PC-3 (cell line): ENCODE measurements around the gene LRRC3. TPM values are rescaled to one million over a fixed set of nuclear protein-coding genes. Genes with fewer than 3 reads are reported as not detected.

Experiments used
- ATAC-seq: fragments of 200-7000 bp; cut with Tn5 transposase; 2 replicates; pipeline ENCODE4 v1.9.1; 2020; ENCODE audit warnings: mild to moderate bottlenecking, moderate library complexity
- BruUV-seq: library from RNA; stranded (reverse); fragments of 400-500 nt; replicated peaks from 2 replicates; lab custom pipeline; 2021; lab: Mats Ljungman, UMichigan
- CTCF ChIA-PET: fragments of 300-600 bp; sonication (Branson Sonifier 250); formaldehyde crosslinking; loops from one replicate; lab custom pipeline; 2022; ENCODE audit warnings: antibody characterized with exemption; lab: Charles Lee
- POLR2A ChIA-PET: fragments of 300-600 bp; sonication (Branson Sonifier 250); formaldehyde crosslinking; loops from one replicate; lab custom pipeline; 2022; ENCODE audit warnings: antibody characterized with exemption; ENCODE audit not compliant: unreplicated experiment; lab: Charles Lee
- DNase-seq: peaks from one replicate; pipeline ENCODE4 v3.0.0-alpha.2; 2015
- H2AFZ ChIP-seq: fragments of 300-600 bp; sonication (generic); 2 replicates; pipeline ENCODE4 v1.6.0; 2016; ENCODE audit warnings: antibody characterized with exemption, low read length
- H3F3A ChIP-seq: fragments of 300-600 bp; sonication (generic); one replicate; pipeline ENCODE4 v1.6.0; 2017; ENCODE audit warnings: antibody characterized with exemption, low read length, control low read depth, mild to moderate bottlenecking; ENCODE audit not compliant: unreplicated experiment
- H3K27ac ChIP-seq: fragments of 300-600 bp; sonication (generic); 2 replicates; pipeline ENCODE4 v1.5.1; 2016; ENCODE audit warnings: mild to moderate bottlenecking, low read length
- H3K27me3 ChIP-seq: fragments of 300-600 bp; sonication (generic); 2 replicates; pipeline ENCODE4 v1.6.1; 2016; ENCODE audit warnings: low read length, mixed read lengths
- H3K36me3 ChIP-seq: fragments of 300-600 bp; sonication (generic); 2 replicates; pipeline ENCODE4 v1.6.1; 2016; ENCODE audit warnings: low read depth, mixed run types, low read length, mixed read lengths
- H3K4me1 ChIP-seq: fragments of 300-600 bp; sonication (generic); 2 replicates; pipeline ENCODE4 v1.5.1; 2016; ENCODE audit warnings: low read length; ENCODE audit not compliant: insufficient read depth
- H3K4me2 ChIP-seq: fragments of 300-600 bp; sonication (generic); 2 replicates; pipeline ENCODE4 v1.6.0; 2016; ENCODE audit warnings: low read length
- H3K4me3 ChIP-seq: fragments of 300-600 bp; sonication (generic); 2 replicates; pipeline ENCODE4 v1.5.1; 2016; ENCODE audit warnings: mild to moderate bottlenecking, low read length, mixed read lengths
- H3K79me2 ChIP-seq: fragments of 300-600 bp; sonication (generic); 2 replicates; pipeline ENCODE4 v1.6.1; 2017; ENCODE audit warnings: low read length, mixed read lengths
- H3K9ac ChIP-seq: fragments of 300-600 bp; sonication (generic); 2 replicates; pipeline ENCODE4 v1.6.0; 2016; ENCODE audit warnings: mild to moderate bottlenecking, low read length
- H3K9me2 ChIP-seq: fragments of 300-600 bp; sonication (generic); replicated peaks from 2 replicates; pipeline ENCODE4 v1.6.1; 2016; ENCODE audit warnings: mixed run types, low read length, mixed read lengths
- H3K9me3 ChIP-seq: fragments of 300-600 bp; sonication (generic); 2 replicates; pipeline ENCODE4 v1.6.1; 2016; ENCODE audit warnings: low read length, mixed read lengths
- H4K20me1 ChIP-seq: fragments of 300-600 bp; sonication (generic); 2 replicates; pipeline ENCODE4 v1.6.1; 2016; ENCODE audit warnings: low read length, mixed read lengths
- EZH2 ChIP-seq: fragments of 300-600 bp; sonication (generic); IDR thresholded peaks from one replicate; pipeline ENCODE4 v1.6.1; 2017; ENCODE audit warnings: antibody characterized with exemption, mild to moderate bottlenecking, low read length; ENCODE audit not compliant: unreplicated experiment
- EZH2phosphoT487 ChIP-seq: fragments of 300-600 bp; sonication (generic); IDR thresholded peaks from 2 replicates; pipeline ENCODE4 v1.6.1; 2018; ENCODE audit warnings: mild to moderate bottlenecking, antibody characterized with exemption, low read length, borderline replicate concordance
- intact Hi-C: fragments of 100-400 bp; cut with micrococcal nuclease; formaldehyde crosslinking; loops from 2 replicates; pipeline ENCODE4 v1.9.0; 2023
- total RNA-seq: library from RNA; depleted of rRNA; stranded (reverse); fragments of >200 nt; gene quantifications from 2 replicates; pipeline ENCODE4 v1.2.3, GENCODE V29; 2014
- TF ChIP-seq, protein P1 (sequence below): fragments of 300-600 bp; sonication (generic); conservative IDR thresholded peaks from 2 replicates; pipeline ENCODE4 v1.5.1; 2017; ENCODE audit warnings: antibody characterized with exemption, low read depth, mild to moderate bottlenecking, low read length

Gene LRRC3
- total RNA-seq, 1 experiment from 2014 or later: 3.1 TPM

DNA sequence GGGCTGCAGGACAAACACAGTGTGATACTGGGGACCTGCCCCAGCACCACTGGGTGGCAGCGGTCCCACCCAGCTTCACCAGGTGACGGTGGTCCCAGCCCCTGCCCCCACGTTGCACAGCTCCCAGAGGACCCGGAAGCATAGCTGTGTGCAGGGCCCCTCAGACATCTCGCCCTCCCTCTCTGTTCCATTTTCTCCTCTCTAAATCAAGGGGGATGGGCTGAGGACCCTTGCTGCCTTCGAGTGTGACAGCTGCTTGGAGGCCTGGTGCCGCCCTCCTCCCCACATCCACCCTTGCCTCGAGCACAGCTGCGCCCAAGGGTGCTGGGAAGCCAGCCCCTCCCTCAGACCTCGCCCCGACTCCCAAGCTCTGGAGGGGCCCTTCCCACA, 16.1 kb upstream of the LRRC3 start:
- Histone ChIP-seq H3K27me3 (no peaks in the 10 kb centered on the region), H3K9me3 (no peaks in the 10 kb centered on the region), H3K9ac (no peak overlapping the region), H2AFZ (no peak overlapping the region), H3K27ac (no peak overlapping the region), H3K4me2 (no peak overlapping the region), H3K9me2 (no peaks in the 10 kb centered on the region), H3K4me3 (no peak overlapping the region), H3F3A (no peaks in the 10 kb centered on the region), H3K4me1 (no peaks in the 10 kb centered on the region), H3K36me3 (no peaks in the 10 kb centered on the region), H4K20me1 (no peaks in the 10 kb centered on the region), H3K79me2 (no peaks in the 10 kb centered on the region)
- intact Hi-C loops: no loop called here
- ATAC-seq (no peak), DNase-seq (no peak)
- TF ChIP-seq EZH2phosphoT487 (no peak), EZH2 (no peak)
- TF ChIP-seq, protein P1, sequence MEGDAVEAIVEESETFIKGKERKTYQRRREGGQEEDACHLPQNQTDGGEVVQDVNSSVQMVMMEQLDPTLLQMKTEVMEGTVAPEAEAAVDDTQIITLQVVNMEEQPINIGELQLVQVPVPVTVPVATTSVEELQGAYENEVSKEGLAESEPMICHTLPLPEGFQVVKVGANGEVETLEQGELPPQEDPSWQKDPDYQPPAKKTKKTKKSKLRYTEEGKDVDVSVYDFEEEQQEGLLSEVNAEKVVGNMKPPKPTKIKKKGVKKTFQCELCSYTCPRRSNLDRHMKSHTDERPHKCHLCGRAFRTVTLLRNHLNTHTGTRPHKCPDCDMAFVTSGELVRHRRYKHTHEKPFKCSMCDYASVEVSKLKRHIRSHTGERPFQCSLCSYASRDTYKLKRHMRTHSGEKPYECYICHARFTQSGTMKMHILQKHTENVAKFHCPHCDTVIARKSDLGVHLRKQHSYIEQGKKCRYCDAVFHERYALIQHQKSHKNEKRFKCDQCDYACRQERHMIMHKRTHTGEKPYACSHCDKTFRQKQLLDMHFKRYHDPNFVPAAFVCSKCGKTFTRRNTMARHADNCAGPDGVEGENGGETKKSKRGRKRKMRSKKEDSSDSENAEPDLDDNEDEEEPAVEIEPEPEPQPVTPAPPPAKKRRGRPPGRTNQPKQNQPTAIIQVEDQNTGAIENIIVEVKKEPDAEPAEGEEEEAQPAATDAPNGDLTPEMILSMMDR: no peak
- ChIA-PET POLR2A (no interaction called here), CTCF (no interaction called here)
- BruUV-seq: no TSS peak

DNA sequence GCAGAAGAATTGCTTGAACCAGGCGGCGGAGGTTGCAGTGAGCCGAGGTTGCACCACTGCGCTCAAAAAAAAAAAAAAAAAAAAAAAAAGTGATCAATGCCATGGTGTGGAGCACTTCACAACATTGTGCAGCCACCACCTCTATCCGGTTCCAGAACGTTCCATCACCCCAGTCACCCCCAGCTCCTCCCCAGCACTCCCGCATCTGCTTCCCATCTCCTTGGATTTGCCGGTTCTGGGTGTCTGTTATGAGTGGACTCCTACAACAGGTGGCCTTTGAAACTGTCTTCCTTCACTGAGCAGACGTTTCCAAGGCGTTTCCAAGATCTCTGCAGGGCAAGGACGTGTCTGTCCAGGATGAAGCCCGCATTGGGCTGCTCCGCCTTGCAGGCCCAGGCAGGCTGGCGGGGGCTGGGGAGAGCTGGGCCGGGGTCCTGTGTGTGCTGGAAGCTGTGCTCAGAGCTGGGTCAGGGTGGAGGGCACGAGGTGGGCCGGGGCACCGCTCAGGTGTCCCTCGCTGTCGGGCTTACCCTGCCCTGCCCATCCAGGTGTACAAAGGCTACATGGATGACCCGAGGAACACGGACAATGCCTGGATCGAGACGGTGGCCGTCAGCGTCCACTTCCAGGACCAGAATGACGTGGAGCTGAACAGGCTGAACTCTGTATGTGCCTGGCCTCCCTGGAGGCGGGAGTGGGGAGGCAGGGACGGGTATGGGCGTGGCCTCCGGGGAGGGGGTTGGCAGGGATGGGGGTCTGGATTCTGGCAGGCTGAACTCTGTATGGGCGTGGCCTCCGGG, 14.9 kb upstream of the LRRC3 start:
- no TSS peak for BruUV-seq
- no peak overlapping the region for H2AFZ ChIP-seq
- no peaks in the 10 kb centered on the region for H3F3A ChIP-seq
- no peak for TF ChIP-seq EZH2
- TF ChIP-seq, protein P1: no peak
- TF ChIP-seq EZH2phosphoT487: no peak
- CTCF ChIA-PET: no interaction called here
- intact Hi-C loops: no loop called here
- H3K27me3 ChIP-seq: no peaks in the 10 kb centered on the region
- no peaks in the 10 kb centered on the region for H3K9me2 ChIP-seq
- H4K20me1 ChIP-seq: no peaks in the 10 kb centered on the region
- no peak overlapping the region for H3K27ac ChIP-seq
- H3K79me2 ChIP-seq: no peaks in the 10 kb centered on the region
- H3K9ac ChIP-seq: no peak overlapping the region
- POLR2A ChIA-PET: no interaction called here
- H3K9me3 ChIP-seq: no peaks in the 10 kb centered on the region
- no peak for DNase-seq
- no peaks in the 10 kb centered on the region for H3K4me1 ChIP-seq
- no peaks in the 10 kb centered on the region for H3K36me3 ChIP-seq
- no peak for ATAC-seq
- H3K4me3 ChIP-seq: no peak overlapping the region
- no peak overlapping the region for H3K4me2 ChIP-seq

- CTCF ChIA-PET: no interaction called here
- Histone ChIP-seq H3K9me3 (no peaks in the 10 kb centered on the region), H3F3A (no peaks in the 10 kb centered on the region), H4K20me1 (no peaks in the 10 kb centered on the region), H3K4me3 (no peak overlapping the region), H3K27ac (no peak overlapping the region), H3K9ac (no peak overlapping the region), H3K9me2 (no peaks in the 10 kb centered on the region), H3K36me3 (no peaks in the 10 kb centered on the region), H2AFZ (no peak overlapping the region), H3K79me2 (no peaks in the 10 kb centered on the region), H3K4me2 (no peak overlapping the region), H3K27me3 (no peaks in the 10 kb centered on the region), H3K4me1 (no peaks in the 10 kb centered on the region)
- POLR2A ChIA-PET: no interaction called here
- BruUV-seq: no TSS peak
- intact Hi-C loops: no loop called here
- DNase-seq: no peak
- no peak for ATAC-seq
- TF ChIP-seq, protein P1: no peak
- no peak for TF ChIP-seq EZH2
- TF ChIP-seq EZH2phosphoT487: no peak
These were observed 14.3 kb upstream of the LRRC3 start for GRCh38 chr21:44441041-44441400.
